Neuron (in vitro differentiated cells): ENCODE measurements around the gene CTNNA1.
"Not testable (repeated sequence)": the region's sequence is repeated elsewhere in the genome, so short reads cannot be mapped to it uniquely, and the experiment has no call there.

Source experiments
- H2AFZ ChIP-seq: one replicate; pipeline ENCODE4 v1.6.1; 2013; ENCODE audit warnings: low read depth, mild to moderate bottlenecking, inconsistent platforms, low read length, moderate library complexity
- H3K27me3 ChIP-seq: one replicate; pipeline ENCODE4 v1.6.1; 2013; ENCODE audit warnings: low read length; ENCODE audit not compliant: insufficient read depth
- H3K36me3 ChIP-seq: one replicate; pipeline ENCODE4 v1.6.1; 2013; ENCODE audit warnings: low read length; ENCODE audit not compliant: insufficient read depth
- H3K4me1 ChIP-seq: one replicate; pipeline ENCODE4 v1.6.1; 2013; ENCODE audit warnings: low read length; ENCODE audit not compliant: insufficient read depth
- H3K4me3 ChIP-seq: 2 replicates; pipeline ENCODE4 v1.5.1; 2013; ENCODE audit warnings: mild to moderate bottlenecking, low read length, moderate library complexity
- H3K9me3 ChIP-seq: one replicate; pipeline ENCODE4 v1.6.1; 2013; ENCODE audit warnings: low read length

Gene CTNNA1

DNA sequence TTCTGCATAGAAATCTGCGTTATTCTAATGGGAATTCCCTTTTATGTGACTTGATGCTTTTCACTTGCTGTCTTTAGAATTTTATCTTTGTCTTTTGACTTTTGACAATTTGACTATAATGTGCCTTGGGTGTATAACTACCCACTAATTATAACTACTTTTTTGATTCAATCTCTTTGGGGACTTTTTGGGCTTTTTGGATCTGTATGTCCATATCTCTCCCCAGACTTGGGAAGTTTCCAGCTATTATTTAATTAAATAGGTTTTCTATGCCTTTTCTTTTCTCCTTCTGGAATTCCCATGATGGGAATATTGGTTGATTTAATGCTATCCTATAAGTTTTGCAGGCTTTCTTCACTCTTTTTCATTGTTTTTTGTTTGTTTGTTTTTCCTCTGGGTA lies 64.0 kb downstream of the CTNNA1 start:
- no peaks in the 10 kb centered on the region for H3K4me1 ChIP-seq
- no peak overlapping the region for H3K4me3 ChIP-seq
- H2AFZ ChIP-seq: no peak overlapping the region
- no peaks in the 10 kb centered on the region for H3K27me3 ChIP-seq
- peaks cover 43% of the 10 kb centered on the region for H3K36me3 ChIP-seq
- peaks cover 2% of the 10 kb centered on the region for H3K9me3 ChIP-seq

DNA sequence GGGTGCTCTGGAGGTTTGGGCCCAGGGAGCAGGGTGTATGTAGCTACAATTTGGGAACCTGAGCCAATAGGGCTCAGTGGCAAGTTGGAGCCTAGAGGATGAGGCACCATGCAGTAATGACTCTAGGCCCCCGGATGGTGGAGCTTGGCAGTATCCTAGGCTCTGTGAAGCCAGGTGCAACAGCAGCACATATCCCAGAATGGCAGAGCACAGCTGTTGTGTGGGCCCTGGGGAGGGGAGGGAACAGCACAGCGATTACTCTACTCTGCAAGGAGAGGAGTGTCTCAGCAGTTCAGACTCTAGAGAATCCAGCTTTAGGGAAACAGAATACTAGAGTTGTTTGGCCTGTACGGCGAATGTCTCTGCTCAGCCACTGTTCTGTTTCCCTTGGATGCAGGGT lies 65.9 kb downstream of the CTNNA1 start:
- no peak overlapping the region for H2AFZ ChIP-seq
- H3K36me3 ChIP-seq: peaks cover 29% of the 10 kb centered on the region
- H3K4me3 ChIP-seq: no peak overlapping the region
- no peaks in the 10 kb centered on the region for H3K27me3 ChIP-seq
- no peaks in the 10 kb centered on the region for H3K9me3 ChIP-seq
- H3K4me1 ChIP-seq: no peaks in the 10 kb centered on the region

DNA sequence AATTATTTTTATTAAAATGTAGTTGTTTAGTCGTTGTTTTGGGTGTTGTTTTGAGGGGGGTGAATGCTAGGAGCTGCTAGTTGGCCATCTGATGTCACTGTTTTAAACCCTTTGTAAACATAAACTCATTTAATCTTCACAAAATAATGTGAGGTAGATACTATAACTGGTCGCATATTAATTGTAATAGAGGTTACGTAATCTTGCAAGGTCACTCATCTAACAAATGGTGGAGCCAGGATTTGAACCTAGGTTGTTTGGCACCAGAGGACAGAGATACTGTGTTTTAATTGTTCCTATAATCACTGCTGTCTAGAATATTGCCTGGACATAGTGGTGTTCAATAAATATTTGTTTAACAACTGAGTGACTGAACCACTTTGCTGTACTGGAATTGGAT lies 67.5 kb downstream of the CTNNA1 start:
- H2AFZ ChIP-seq: no peak overlapping the region
- H3K27me3 ChIP-seq: no peaks in the 10 kb centered on the region
- no peaks in the 10 kb centered on the region for H3K4me1 ChIP-seq
- peaks cover 25% of the 10 kb centered on the region for H3K36me3 ChIP-seq
- H3K4me3 ChIP-seq: no peak overlapping the region
- H3K9me3 ChIP-seq: no peaks in the 10 kb centered on the region

DNA sequence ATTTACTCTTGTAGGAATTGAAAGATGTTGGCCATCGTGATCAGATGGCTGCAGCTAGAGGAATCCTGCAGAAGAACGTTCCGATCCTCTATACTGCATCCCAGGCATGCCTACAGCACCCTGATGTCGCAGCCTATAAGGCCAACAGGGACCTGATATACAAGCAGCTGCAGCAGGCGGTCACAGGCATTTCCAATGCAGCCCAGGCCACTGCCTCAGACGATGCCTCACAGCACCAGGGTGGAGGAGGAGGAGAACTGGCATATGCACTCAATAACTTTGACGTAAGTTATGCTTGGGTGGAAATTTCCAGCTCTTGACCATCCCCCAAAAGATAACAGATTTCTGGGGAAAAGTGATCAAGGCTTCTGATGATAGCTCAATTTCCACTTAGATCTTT lies 71.3 kb downstream of the CTNNA1 start:
- Histone ChIP-seq H2AFZ (no peak overlapping the region), H3K27me3 (no peaks in the 10 kb centered on the region), H3K4me1 (no peaks in the 10 kb centered on the region), H3K9me3 (no peaks in the 10 kb centered on the region), H3K36me3 (peaks cover 37% of the 10 kb centered on the region), H3K4me3 (no peak overlapping the region)

DNA sequence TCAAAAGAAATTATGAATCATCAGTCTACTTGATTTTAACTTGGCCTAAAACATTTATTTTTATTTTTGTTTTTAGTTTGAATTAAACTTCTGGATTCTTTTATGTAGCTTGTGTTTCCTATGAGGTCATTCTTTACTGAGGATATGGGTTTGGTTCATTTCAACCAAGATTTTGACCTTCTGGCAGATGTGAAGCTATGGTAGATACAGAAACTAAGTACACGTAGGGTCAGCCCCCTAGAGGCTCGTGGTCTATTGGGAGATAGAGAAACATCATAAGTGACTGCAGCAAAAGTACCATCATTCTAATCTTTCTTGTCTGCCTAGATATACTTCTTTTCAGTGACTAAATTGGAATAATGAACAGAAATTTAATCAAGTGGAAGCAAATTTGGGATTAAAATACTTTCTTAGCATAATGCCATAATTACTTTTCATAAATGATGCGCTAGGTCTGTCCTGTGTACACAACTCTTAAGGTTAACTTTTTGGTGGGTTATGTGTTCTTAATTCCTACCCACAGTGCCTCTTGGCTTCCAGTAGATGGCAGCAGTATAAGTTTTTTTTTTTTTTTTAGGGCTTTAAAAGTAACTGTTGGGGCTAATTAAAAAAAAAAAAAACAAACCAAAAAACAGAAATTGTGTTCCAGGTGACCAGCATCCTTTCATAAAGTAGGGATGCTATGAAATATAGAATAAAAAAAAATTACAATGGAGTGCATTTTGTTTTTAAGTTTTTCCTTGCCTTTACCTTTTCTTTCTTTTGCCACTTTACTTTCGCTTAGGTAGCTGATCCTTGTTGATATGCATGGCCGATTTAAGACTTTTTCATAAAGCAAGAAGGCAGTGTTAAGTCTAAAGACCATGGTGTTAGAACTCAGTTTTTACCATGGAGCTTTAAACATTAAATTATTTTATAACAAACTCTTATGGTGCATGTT lies 72.0 kb downstream of the CTNNA1 start:
- no peaks in the 10 kb centered on the region for H3K4me1 ChIP-seq
- no peaks in the 10 kb centered on the region for H3K27me3 ChIP-seq
- H3K36me3 ChIP-seq: peaks cover 38% of the 10 kb centered on the region
- no peak overlapping the region for H3K4me3 ChIP-seq
- H3K9me3 ChIP-seq: no peaks in the 10 kb centered on the region
- H2AFZ ChIP-seq: no peak overlapping the region

DNA sequence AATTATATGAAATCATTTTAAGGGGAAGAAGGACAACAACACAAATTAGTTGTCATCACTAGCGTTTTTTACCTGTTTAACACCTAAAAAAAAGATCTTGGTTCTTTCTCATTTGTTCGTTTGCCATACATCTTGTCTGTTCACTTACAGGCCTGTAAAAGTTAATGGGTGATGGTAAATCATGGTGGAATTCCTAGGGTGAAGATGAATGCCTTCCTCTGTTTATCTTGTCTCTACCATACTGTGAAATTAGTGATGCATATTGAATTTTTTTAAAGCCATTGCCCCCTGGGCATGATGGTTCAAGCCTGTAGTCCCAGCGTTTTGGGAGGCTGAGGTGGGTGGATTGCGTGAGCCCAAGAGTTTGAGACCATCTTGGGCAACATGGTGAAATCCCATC lies 75.3 kb downstream of the CTNNA1 start:
- Histone ChIP-seq H2AFZ (no peak overlapping the region), H3K36me3 (peaks cover 36% of the 10 kb centered on the region)

DNA sequence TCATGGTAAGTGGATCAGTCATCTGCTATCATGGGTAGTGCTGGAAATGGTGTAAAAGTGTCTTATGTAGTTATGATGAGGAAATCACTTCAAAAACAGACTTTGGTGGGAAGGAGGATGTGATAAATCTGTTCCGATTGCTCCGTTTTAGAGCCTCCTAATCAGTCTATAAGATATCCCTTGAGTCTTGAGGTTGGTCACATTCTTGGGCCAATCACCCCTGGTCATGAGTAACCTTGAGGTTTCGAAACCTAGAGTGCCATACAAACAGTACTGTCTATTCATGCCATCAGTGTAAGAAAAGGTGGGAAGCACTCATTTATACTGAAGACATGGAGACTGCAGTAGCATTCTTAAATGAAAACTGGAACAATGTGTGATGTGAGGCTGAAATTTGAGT lies 76.1 kb downstream of the CTNNA1 start:
- Histone ChIP-seq H3K27me3 (no peaks in the 10 kb centered on the region), H3K36me3 (peaks cover 33% of the 10 kb centered on the region), H2AFZ (no peak overlapping the region), H3K4me3 (no peak overlapping the region), H3K4me1 (peaks cover 13% of the 10 kb centered on the region), H3K9me3 (no peaks in the 10 kb centered on the region)

More for the DNA sequence above, 75.3 kb downstream of the CTNNA1 start:
- H3K4me3 ChIP-seq: no peak overlapping the region
- H3K9me3 ChIP-seq: no peaks in the 10 kb centered on the region
- peaks cover 8% of the 10 kb centered on the region for H3K4me1 ChIP-seq
- H3K27me3 ChIP-seq: no peaks in the 10 kb centered on the region

DNA sequence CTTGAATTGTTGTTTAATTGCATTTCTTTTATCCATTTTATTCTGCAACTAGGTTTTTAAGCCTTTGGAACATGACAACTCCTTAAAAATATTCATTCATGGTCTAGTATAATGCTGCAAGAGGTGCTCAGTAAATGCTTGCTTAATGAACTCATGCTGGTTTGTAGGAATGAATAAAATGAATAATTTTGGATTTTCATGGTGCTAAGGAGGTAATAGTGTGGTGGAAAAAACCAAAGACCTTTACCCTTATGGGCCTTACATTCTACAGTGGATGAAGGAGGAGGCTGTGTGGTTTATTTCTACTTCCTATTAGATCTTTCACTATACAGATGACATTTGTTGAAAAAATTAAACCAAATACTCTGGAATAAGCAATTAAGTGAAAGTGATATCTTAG lies 78.5 kb downstream of the CTNNA1 start:
- Histone ChIP-seq H2AFZ (no peak overlapping the region), H3K9me3 (no peaks in the 10 kb centered on the region), H3K4me1 (peaks cover 13% of the 10 kb centered on the region), H3K4me3 (no peak overlapping the region), H3K27me3 (no peaks in the 10 kb centered on the region), H3K36me3 (peaks cover 25% of the 10 kb centered on the region)

DNA sequence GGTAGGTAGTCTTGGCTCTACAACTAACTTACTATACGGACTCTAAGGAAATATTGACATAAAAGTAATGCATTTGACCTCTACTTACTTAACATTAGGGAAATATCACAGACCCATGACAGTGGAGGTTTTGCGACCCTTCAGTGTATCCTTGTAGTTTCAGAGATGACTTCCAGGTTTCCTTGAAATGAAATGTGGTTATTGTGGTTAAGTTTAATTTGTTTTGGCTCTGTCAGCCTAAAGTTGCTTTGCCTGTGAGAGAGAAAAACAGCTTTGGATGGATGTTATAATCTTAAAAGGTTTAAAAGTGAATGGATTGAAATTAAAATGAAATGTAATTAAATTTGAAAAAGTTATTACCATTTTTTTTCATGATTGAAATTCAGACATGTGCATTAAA lies 79.0 kb downstream of the CTNNA1 start:
- H3K27me3 ChIP-seq: no peaks in the 10 kb centered on the region
- no peaks in the 10 kb centered on the region for H3K9me3 ChIP-seq
- no peak overlapping the region for H3K4me3 ChIP-seq
- H3K4me1 ChIP-seq: peaks cover 13% of the 10 kb centered on the region
- peaks cover 21% of the 10 kb centered on the region for H3K36me3 ChIP-seq
- no peak overlapping the region for H2AFZ ChIP-seq

DNA sequence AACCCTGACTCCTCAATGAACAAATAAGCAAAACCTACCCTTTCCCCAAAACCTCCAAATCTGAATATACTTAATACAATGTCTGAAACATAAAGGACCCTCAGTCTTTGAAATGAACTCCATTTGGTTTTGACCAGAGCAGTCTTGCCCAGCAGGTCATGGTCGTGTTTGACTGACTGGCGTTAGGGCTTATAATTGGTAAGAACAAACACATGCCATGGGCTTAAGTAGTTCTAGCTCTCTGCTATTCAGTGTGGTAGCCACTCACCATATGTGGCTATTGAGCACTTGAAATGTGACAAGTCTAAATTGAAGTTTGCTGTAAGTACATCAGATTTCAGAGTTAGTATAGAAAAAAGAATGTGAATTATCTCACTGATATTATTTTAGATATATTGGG lies 79.9 kb downstream of the CTNNA1 start:
- no peak overlapping the region for H2AFZ ChIP-seq
- peaks cover 12% of the 10 kb centered on the region for H3K36me3 ChIP-seq
- no peaks in the 10 kb centered on the region for H3K27me3 ChIP-seq

DNA sequence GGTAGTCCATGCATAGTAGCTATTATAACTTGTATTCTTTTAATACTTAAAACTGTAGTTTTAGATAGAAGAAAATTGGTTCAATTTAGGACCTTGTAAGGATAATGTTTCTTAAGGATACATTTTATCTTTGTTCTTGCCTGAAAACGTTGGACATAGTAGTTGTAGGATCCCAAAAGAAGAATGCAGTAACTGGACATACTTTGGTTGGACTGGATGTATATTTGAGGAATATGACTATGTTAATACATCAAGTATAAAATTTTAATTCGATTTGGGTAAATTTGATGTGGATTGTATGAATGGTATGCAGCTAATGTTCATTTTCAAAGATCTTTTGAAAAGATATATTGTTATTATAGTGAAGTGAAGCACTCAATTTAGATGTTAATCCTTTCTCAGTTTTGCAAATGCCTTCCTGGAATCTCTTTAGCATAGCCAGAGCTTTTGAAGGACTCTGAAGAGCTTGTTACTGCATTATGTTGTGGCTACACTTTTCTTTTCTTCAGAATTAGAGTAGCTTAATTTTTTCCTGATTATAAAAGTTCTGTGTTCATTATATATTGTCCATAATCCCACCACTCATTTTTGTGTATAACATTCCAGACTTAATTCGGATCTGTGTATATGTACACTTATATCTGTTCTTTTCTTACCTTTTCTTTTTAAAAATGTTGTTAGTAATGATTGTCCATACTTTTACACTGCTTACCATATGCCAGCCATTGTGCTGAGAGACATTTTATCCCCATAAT lies 80.7 kb downstream of the CTNNA1 start:
- H3K27me3 ChIP-seq: no peaks in the 10 kb centered on the region
- H3K9me3 ChIP-seq: no peaks in the 10 kb centered on the region
- peaks cover 6% of the 10 kb centered on the region for H3K36me3 ChIP-seq
- no peak overlapping the region for H3K4me3 ChIP-seq
- no peak overlapping the region for H2AFZ ChIP-seq
- peaks cover 13% of the 10 kb centered on the region for H3K4me1 ChIP-seq

More for the DNA sequence above, 79.9 kb downstream of the CTNNA1 start:
- H3K4me3 ChIP-seq: no peak overlapping the region
- no peaks in the 10 kb centered on the region for H3K9me3 ChIP-seq
- peaks cover 13% of the 10 kb centered on the region for H3K4me1 ChIP-seq

DNA sequence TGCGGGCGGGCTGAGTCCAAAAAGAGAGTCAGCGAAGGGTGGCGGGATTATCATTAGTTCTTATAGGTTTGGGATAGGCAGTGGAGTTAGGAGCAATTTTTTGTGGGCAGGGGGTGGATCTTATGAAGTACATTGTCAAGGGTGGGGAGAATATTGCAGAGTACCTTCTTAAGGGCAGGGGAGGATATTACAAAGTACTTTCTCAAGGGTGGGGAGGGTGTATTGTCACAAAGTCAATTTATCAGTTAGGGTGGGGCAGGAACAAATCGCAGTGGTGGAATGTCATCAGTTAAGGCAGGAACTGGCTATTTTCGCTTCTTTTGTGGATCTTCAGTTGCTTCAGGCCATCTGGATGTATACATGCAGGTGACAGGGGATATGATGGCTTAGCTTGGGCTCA lies 81.6 kb downstream of the CTNNA1 start:
- H3K9me3 ChIP-seq, H2AFZ ChIP-seq, H3K4me3 ChIP-seq, H3K27me3 ChIP-seq, H3K36me3 ChIP-seq: not testable (repeated sequence)
- H3K4me1 ChIP-seq: peaks cover 13% of the 10 kb centered on the region

DNA sequence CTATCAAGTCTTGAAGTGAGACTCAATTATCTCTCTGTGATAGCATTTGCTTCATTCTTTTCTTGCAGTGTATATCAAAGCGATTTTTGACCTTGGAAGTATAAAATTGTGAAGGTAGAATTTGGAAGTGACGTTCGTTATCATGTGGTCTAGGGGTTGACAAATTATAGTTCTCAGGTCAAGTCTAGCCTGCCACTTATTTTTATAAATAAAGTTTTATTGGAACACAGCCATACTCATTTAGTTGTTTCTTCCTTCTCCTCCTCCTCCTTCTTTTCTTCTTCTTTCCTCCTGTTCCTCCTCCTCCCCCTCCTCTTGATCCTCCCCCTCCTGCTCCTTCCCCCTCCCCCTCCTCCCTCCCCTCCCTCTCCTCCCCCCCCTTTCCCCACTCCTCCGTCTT lies 83.9 kb downstream of the CTNNA1 start:
- Histone ChIP-seq H2AFZ (no peak overlapping the region), H3K36me3 (no peaks in the 10 kb centered on the region), H3K4me3 (no peak overlapping the region), H3K9me3 (no peaks in the 10 kb centered on the region), H3K4me1 (peaks cover 13% of the 10 kb centered on the region), H3K27me3 (no peaks in the 10 kb centered on the region)
